ENCODE data around the gene LITAFD. TPM values are rescaled to one million over a fixed set of nuclear protein-coding genes. Genes with fewer than 3 reads are reported as not detected.

LITAFD gene
- total RNA-seq, 1 donor from 2014 or later: not detected

DNA sequence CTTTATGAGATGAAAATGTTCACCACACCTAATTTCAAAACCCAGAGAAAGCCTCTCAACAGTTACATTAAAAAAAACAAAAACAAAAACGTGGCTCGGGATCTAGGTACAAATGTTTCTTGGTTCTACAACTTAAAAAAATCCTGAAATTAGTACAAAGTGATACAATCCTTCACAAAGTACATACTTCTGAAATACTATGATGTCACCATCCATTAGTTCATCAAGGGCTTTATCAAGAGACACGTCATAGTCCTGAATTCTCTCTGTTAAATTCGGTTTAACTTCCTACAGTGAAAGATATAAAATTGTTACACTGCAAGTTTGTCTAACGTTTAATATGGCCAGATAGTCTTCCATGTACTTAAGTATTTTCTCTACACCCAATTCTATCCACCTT lies 18.2 kb downstream of the LITAFD start:
- no peaks in the 10 kb centered on the region for H3K27me3 ChIP-seq (ENCODE audit: control insufficient read depth, insufficient read depth, low read length)
- TF ChIP-seq, protein P1, sequence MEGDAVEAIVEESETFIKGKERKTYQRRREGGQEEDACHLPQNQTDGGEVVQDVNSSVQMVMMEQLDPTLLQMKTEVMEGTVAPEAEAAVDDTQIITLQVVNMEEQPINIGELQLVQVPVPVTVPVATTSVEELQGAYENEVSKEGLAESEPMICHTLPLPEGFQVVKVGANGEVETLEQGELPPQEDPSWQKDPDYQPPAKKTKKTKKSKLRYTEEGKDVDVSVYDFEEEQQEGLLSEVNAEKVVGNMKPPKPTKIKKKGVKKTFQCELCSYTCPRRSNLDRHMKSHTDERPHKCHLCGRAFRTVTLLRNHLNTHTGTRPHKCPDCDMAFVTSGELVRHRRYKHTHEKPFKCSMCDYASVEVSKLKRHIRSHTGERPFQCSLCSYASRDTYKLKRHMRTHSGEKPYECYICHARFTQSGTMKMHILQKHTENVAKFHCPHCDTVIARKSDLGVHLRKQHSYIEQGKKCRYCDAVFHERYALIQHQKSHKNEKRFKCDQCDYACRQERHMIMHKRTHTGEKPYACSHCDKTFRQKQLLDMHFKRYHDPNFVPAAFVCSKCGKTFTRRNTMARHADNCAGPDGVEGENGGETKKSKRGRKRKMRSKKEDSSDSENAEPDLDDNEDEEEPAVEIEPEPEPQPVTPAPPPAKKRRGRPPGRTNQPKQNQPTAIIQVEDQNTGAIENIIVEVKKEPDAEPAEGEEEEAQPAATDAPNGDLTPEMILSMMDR (IDR thresholded peaks at IDR 0.05; ENCODE audit: insufficient read depth, low read length, severe bottlenecking): no peak
- FAIRE-seq (no peak), DNase-seq (ENCODE audit: low read depth) (no peak)
- H3K36me3 ChIP-seq (ENCODE audit: control insufficient read depth, insufficient read depth, low read length): peaks cover 47% of the 10 kb centered on the region
- no peak overlapping the region for H3K4me3 ChIP-seq (ENCODE audit: low read depth, low read length)

- DNase-seq (ENCODE audit: low read depth) (no peak), FAIRE-seq (no peak)
- Histone ChIP-seq H3K4me3 (ENCODE audit: low read depth, low read length) (no peak overlapping the region), H3K36me3 (ENCODE audit: control insufficient read depth, insufficient read depth, low read length) (peaks cover 53% of the 10 kb centered on the region), H3K27me3 (ENCODE audit: control insufficient read depth, insufficient read depth, low read length) (no peaks in the 10 kb centered on the region)
- TF ChIP-seq, protein P1 (IDR thresholded peaks at IDR 0.05; ENCODE audit: insufficient read depth, low read length, severe bottlenecking): no peak
Observed at GRCh38 chr16:8901320-8901861, 19.2 kb downstream of the LITAFD start.

DNA sequence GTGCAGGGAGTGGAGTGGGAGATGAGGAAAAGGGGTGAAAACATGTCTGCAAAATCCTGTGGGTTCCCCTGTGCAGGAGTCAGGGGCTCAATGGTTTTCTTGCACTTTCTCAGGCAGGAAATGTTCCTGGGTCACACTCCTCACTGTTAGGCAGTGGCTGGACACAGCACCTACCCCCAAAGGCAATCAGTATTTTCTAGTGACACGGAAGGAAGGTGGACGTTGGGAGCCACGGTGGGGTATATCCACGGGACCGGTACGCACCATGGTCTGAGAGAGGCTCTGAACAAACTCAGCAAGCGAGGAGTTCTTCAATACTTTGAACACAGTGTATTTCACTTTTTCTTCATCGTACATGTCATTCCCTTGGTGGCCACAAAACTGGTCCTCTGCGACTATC lies 20.9 kb downstream of the LITAFD start:
- no peak overlapping the region for H3K4me3 ChIP-seq (ENCODE audit: low read depth, low read length)
- no peaks in the 10 kb centered on the region for H3K27me3 ChIP-seq (ENCODE audit: control insufficient read depth, insufficient read depth, low read length)
- FAIRE-seq (no peak), DNase-seq (ENCODE audit: low read depth) (no peak)
- TF ChIP-seq, protein P1 (IDR thresholded peaks at IDR 0.05; ENCODE audit: insufficient read depth, low read length, severe bottlenecking): no peak
- H3K36me3 ChIP-seq (ENCODE audit: control insufficient read depth, insufficient read depth, low read length): peaks cover 44% of the 10 kb centered on the region

DNA sequence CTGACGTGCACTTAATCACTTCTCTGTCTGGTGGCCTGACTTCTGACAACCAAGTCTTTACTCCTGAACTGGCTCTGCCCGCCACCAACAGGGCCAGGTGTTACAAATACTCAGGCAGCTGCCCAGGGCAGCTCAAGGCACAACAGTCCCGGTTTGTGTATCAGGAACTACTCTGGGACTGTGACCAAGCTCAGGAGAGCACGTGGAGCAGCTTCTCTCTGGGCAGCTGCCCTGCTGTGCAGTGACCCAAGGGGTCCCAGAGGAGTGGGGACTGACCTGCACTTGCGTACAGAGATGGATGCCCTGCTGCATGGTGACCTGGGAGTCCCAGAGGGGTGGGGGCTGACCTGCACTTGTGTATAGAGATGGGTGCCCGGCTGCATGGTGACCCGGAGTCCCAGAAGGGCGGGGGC lies 21.9 kb downstream of the LITAFD start:
- no peaks in the 10 kb centered on the region for H3K27me3 ChIP-seq (ENCODE audit: control insufficient read depth, insufficient read depth, low read length)
- DNase-seq (ENCODE audit: low read depth) (no peak), FAIRE-seq (no peak)
- TF ChIP-seq, protein P1 (IDR thresholded peaks at IDR 0.05; ENCODE audit: insufficient read depth, low read length, severe bottlenecking): no peak
- peaks cover 42% of the 10 kb centered on the region for H3K36me3 ChIP-seq (ENCODE audit: control insufficient read depth, insufficient read depth, low read length)
- H3K4me3 ChIP-seq (ENCODE audit: low read depth, low read length): no peak overlapping the region

GRCh38 chr16:8905168-8905762 lies 23.1 kb downstream of the LITAFD start:
- TF ChIP-seq, protein P1 (IDR thresholded peaks at IDR 0.05; ENCODE audit: insufficient read depth, low read length, severe bottlenecking): peak; percentile 34
- peak; percentile 23 for DNase-seq (ENCODE audit: low read depth)
- no peak for FAIRE-seq
- Histone ChIP-seq H3K4me3 (ENCODE audit: low read depth, low read length) (no peak overlapping the region), H3K27me3 (ENCODE audit: control insufficient read depth, insufficient read depth, low read length) (no peaks in the 10 kb centered on the region), H3K36me3 (ENCODE audit: control insufficient read depth, insufficient read depth, low read length) (peaks cover 39% of the 10 kb centered on the region)

Data from bronchial epithelial cell (primary cell).